HepG2 (cell line): Measurements from ENCODE around the gene RABIF. TPM values are rescaled to one million over a fixed set of nuclear protein-coding genes. Genes with fewer than 3 reads are reported as not detected.

ENCODE experiments used
- ADNP ChIP-seq: sonication (generic); formaldehyde crosslinking; IDR thresholded peaks from 2 replicates; pipeline ENCODE4 v1.4.0; 2020; ENCODE audit warnings: missing genetic modification reagents
- ARNT ChIP-seq: fragments of 450-650 bp; IDR thresholded peaks from 2 replicates; pipeline ENCODE4 v1.6.1; 2017
- DMAP1 ChIP-seq: IDR thresholded peaks from 2 replicates; pipeline ENCODE4 v1.6.1; 2016
- EED ChIP-seq: sonication (generic); formaldehyde crosslinking; IDR thresholded peaks from 2 replicates; pipeline ENCODE4 v1.5.0; 2020; ENCODE audit warnings: mild to moderate bottlenecking, missing genetic modification reagents
- FOXJ3 ChIP-seq: sonication (generic); formaldehyde crosslinking; IDR thresholded peaks from 2 replicates; pipeline ENCODE4 v1.4.0; 2020; ENCODE audit warnings: missing genetic modification reagents, mild to moderate bottlenecking, borderline replicate concordance
- GFI1 ChIP-seq: sonication (generic); formaldehyde crosslinking; IDR thresholded peaks from 2 replicates; pipeline ENCODE4 v1.5.0; 2020; ENCODE audit warnings: missing genetic modification reagents, mild to moderate bottlenecking, borderline replicate concordance
- IKZF1 ChIP-seq: fragments of 450-650 bp; IDR thresholded peaks from 2 replicates; pipeline ENCODE4 v1.7.1; 2016
- IKZF4 ChIP-seq: sonication (generic); formaldehyde crosslinking; IDR thresholded peaks from 2 replicates; pipeline ENCODE4 v1.5.1; 2020; ENCODE audit warnings: borderline replicate concordance, mild to moderate bottlenecking, low read depth, missing genetic modification reagents; ENCODE audit errors: not compliant biosample characterization
- KDM3A ChIP-seq: IDR thresholded peaks from 2 replicates; pipeline ENCODE4 v1.6.1; 2018; ENCODE audit warnings: low read depth, missing compliant biosample characterization
- MLX ChIP-seq: IDR thresholded peaks from 2 replicates; pipeline ENCODE4 v1.6.1; 2016
- MTF2 ChIP-seq: sonication (generic); formaldehyde crosslinking; IDR thresholded peaks from 2 replicates; pipeline ENCODE4 v1.5.0; 2020; ENCODE audit warnings: missing genetic modification reagents, borderline replicate concordance
- NCOA1 ChIP-seq: sonication (generic); formaldehyde crosslinking; IDR thresholded peaks from 2 replicates; pipeline ENCODE4 v1.9.0; 2021; ENCODE audit warnings: missing genetic modification reagents
- NKX3-1 ChIP-seq: sonication (generic); formaldehyde crosslinking; IDR thresholded peaks from 2 replicates; pipeline ENCODE4 v1.5.0; 2020; ENCODE audit warnings: missing genetic modification reagents
- NRL ChIP-seq: sonication (generic); formaldehyde crosslinking; IDR thresholded peaks from 2 replicates; pipeline ENCODE4 v1.5.0; 2020; ENCODE audit warnings: missing genetic modification reagents, mild to moderate bottlenecking, moderate library complexity, borderline replicate concordance
- WIZ ChIP-seq: sonication (generic); formaldehyde crosslinking; IDR thresholded peaks from 2 replicates; pipeline ENCODE4 v1.5.1; 2020; ENCODE audit warnings: mild to moderate bottlenecking, missing genetic modification reagents
- ZEB1 ChIP-seq: IDR thresholded peaks from 2 replicates; pipeline ENCODE4 v1.6.1; 2012; ENCODE audit warnings: mild to moderate bottlenecking, low read depth, inconsistent platforms; ENCODE audit not compliant: insufficient replicate concordance
- ZIK1 ChIP-seq: sonication (generic); formaldehyde crosslinking; IDR thresholded peaks from 2 replicates; pipeline ENCODE4 v1.5.0; 2020; ENCODE audit warnings: mild to moderate bottlenecking, low read depth, missing genetic modification reagents, borderline replicate concordance
- ZNF274 ChIP-seq: sonication (generic); formaldehyde crosslinking; IDR thresholded peaks from 2 replicates; pipeline ENCODE4 v1.5.1; 2020; ENCODE audit warnings: mild to moderate bottlenecking, missing genetic modification reagents
- ZNF569 ChIP-seq: sonication (generic); formaldehyde crosslinking; IDR thresholded peaks from 2 replicates; pipeline ENCODE4 v1.5.0; 2020; ENCODE audit warnings: mild to moderate bottlenecking, missing genetic modification reagents, moderate library complexity, borderline replicate concordance
- ZNF598 ChIP-seq: sonication (generic); formaldehyde crosslinking; IDR thresholded peaks from 2 replicates; pipeline ENCODE4 v1.5.1; 2020; ENCODE audit warnings: mild to moderate bottlenecking, missing genetic modification reagents, borderline replicate concordance
- ZNF720 ChIP-seq: sonication (generic); formaldehyde crosslinking; IDR thresholded peaks from 2 replicates; pipeline ENCODE4 v1.4.0; 2020; ENCODE audit warnings: missing genetic modification reagents
- ZNF839 ChIP-seq: sonication (generic); formaldehyde crosslinking; IDR thresholded peaks from 2 replicates; pipeline ENCODE4 v1.4.0; 2020; ENCODE audit warnings: missing genetic modification reagents, mild to moderate bottlenecking, borderline replicate concordance
- polyA plus RNA-seq, 8 experiments: library from polyadenylated mRNA; depleted of rRNA in 3 of 8; stranded (reverse) in 7 of 8; unstranded in 1 of 8; fragments of >200 nt; fragmentation: Illumina TruSeq in 4 of 8; extraction: Trizol in 4 of 8; gene quantifications; 2 replicates each; pipeline versions ENCODE4 v1.2.1 to v1.2.3, GENCODE V29; 2011 to 2016; ENCODE audit warnings: low read depth in 4 of 8, missing spikeins in 1 of 8, mixed read lengths in 1 of 8; ENCODE audit not compliant: insufficient read depth in 1 of 8
- total RNA-seq, 5 experiments: library from RNA; depleted of rRNA; stranded (reverse); fragments of >200 nt; fragmentation: Illumina TruSeq; extraction: Trizol; gene quantifications; 2 replicates each; pipeline ENCODE4 v1.2.3, GENCODE V29; 2016; ENCODE audit warnings: low read depth in 1 of 5
- TF ChIP-seq, protein P1 (sequence below): sonication (generic); formaldehyde crosslinking; IDR thresholded peaks from 2 replicates; pipeline ENCODE4 v1.5.1; 2020; ENCODE audit warnings: missing genetic modification reagents, mild to moderate bottlenecking, borderline replicate concordance

The RABIF gene
- total and polyA plus RNA-seq, 2 of the 13 experiments (the other 11 are each of a cell fraction or from before 2014, with no cell fraction given), result 7.6 to 8.3 TPM

GRCh38 chr1:202926581-202927491, 37.9 kb upstream of the RABIF start, which contains the start of gene KLHL12 (continued):
- TF ChIP-seq WIZ (CRISPR knock-in tag) (peak; percentile 88), MLX (peak; percentile 87), MTF2 (peak; percentile 78; the same call in 1 of the 2 replicates), EED (CRISPR knock-in tag) (peak; percentile 83; the same call in 1 of the 2 replicates), IKZF4 (CRISPR knock-in tag) (peak; percentile 25), NCOA1 (CRISPR knock-in tag) (0 out of 2 replicates have a peak, but pooled peaks have one; percentile 60), ZNF274 (CRISPR knock-in tag) (no peak), IKZF1 (no peak), ARNT (no peak), ZIK1 (0 out of 2 replicates have a peak, but pooled peaks have one; percentile 69), ADNP (no peak), ZEB1 (peak; percentile 23), FOXJ3 (CRISPR knock-in tag) (peak; percentile 63; the same call in 1 of the 2 replicates), DMAP1 (CRISPR knock-in tag) (peak; percentile 89), ZNF720 (no peak), KDM3A (peak; percentile 96), NRL (peak; percentile 84; the same call in 1 of the 2 replicates), NKX3-1 (CRISPR knock-in tag) (peak; percentile 70; the same call in 1 of the 2 replicates), ZNF839 (CRISPR knock-in tag) (peak; percentile 63; the same call in 1 of the 2 replicates), GFI1 (CRISPR knock-in tag) (no peak; the same call in 1 of the 2 replicates), ZNF569 (CRISPR knock-in tag) (no peak), ZNF598 (0 out of 2 replicates have a peak, but pooled peaks have one; percentile 55)
- TF ChIP-seq, protein P1, sequence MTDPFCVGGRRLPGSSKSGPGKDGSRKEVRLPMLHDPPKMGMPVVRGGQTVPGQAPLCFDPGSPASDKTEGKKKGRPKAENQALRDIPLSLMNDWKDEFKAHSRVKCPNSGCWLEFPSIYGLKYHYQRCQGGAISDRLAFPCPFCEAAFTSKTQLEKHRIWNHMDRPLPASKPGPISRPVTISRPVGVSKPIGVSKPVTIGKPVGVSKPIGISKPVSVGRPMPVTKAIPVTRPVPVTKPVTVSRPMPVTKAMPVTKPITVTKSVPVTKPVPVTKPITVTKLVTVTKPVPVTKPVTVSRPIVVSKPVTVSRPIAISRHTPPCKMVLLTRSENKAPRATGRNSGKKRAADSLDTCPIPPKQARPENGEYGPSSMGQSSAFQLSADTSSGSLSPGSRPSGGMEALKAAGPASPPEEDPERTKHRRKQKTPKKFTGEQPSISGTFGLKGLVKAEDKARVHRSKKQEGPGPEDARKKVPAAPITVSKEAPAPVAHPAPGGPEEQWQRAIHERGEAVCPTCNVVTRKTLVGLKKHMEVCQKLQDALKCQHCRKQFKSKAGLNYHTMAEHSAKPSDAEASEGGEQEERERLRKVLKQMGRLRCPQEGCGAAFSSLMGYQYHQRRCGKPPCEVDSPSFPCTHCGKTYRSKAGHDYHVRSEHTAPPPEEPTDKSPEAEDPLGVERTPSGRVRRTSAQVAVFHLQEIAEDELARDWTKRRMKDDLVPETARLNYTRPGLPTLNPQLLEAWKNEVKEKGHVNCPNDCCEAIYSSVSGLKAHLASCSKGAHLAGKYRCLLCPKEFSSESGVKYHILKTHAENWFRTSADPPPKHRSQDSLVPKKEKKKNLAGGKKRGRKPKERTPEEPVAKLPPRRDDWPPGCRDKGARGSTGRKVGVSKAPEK (CRISPR knock-in tag), result no peak
